ENCODE measurements around the gene GINS2.

DNA sequence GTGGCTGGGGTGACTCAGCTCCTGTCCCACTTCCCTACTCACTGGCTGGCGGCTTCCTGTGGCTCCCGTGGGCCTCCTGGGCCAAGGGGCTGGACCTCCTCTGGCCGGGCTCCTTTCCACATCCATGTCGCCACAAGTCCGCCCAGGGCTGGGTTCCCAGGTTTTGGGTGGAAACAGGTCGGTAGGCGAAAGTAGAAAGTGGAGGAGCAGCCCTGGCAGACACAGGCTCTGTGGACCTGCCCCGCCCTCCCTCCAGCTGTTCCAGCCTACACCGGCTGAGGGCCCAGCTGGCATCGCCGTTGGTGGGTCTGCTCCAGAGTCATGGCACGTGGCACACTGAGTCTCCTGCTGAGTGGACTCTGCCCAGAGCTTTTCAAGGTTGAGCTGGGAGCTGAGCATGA is 47.0 kb downstream of the GINS2 start:
- TF ChIP-seq GATA2 (IDR thresholded peaks at IDR 0.05; ENCODE audit: low read depth, low read length) (no peak), GATA3 (IDR thresholded peaks at IDR 0.05; ENCODE audit: low read depth, low read length) (no peak)
